ENCODE measurements around the gene REL. TPM values are rescaled to one million over a fixed set of nuclear protein-coding genes. Genes with fewer than 3 reads are reported as not detected.

REL gene
- total RNA-seq, 1 experiment from 2014 or later = 10.2 TPM

DNA sequence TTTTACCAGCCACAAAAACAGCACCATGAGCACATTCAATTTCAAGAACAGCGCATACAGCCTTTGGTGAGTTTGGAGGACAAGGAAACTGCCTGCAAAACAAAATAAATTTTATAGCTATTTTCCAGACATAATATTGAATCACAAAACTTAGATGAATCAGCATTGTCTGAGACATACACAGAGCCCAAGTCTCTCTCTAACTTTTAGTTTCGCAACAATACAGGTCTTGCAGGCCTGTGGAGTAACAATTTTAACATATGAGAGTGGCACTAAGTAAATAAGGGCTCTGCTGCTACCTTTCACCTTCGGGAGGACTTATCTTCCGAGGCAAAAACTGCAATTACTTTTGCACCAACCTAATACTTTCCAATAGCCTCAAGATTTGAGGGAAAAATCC, 80.1 kb downstream of the REL start:
- no peaks in the 10 kb centered on the region for H3K27me3 ChIP-seq (ENCODE audit: insufficient read depth, low read length)
- H3K9me2 ChIP-seq (ENCODE audit: insufficient read depth) = no peaks in the 10 kb centered on the region
- no peak overlapping the region for H3K27ac ChIP-seq (ENCODE audit: low read depth, low read length)
- ATAC-seq (no peak), DNase-seq (ENCODE audit: low read depth, low spot score) (no peak)
- POLR2A ChIA-PET = no interaction called here
- H4K20me1 ChIP-seq (ENCODE audit: insufficient read depth) = no peaks in the 10 kb centered on the region
- TF ChIP-seq EZH2phosphoT487 (IDR thresholded peaks at IDR 0.05; ENCODE audit: borderline replicate concordance) = no peak
- TF ChIP-seq CEBPB (IDR thresholded peaks at IDR 0.05; ENCODE audit: low read depth) = peak; percentile 22; the same call in 1 of the 2 replicates
- TF ChIP-seq TCF7L2 (IDR thresholded peaks at IDR 0.05; ENCODE audit: borderline replicate concordance, extremely low read depth, insufficient read depth, insufficient read length) = no peak
- RAD21 ChIA-PET (ENCODE audit: low non-redundant PET in 1 of 2, low total read pairs in 2 of 2, uncharacterized antibody in 2 of 2, unreplicated experiment in 2 of 2) = no interaction called here
- H2AFZ ChIP-seq (ENCODE audit: low read depth, low read length, poor library complexity, severe bottlenecking) = no peak overlapping the region
- CTCF ChIA-PET = no interaction called here
- intact Hi-C loops (cut with micrococcal nuclease) = no loop called here
- no TSS peak for BruUV-seq (replicated peaks)
- H3K9ac ChIP-seq (ENCODE audit: low read length) = no peak overlapping the region
- H3K9me3 ChIP-seq (ENCODE audit: control insufficient read depth in 1 of 2, insufficient read depth in 1 of 2, low read depth in 1 of 2, low read length in 2 of 2) = no peaks in the 10 kb centered on the region
- H3K4me2 ChIP-seq (ENCODE audit: low read length) = no peak overlapping the region
- H3K36me3 ChIP-seq (ENCODE audit: control insufficient read depth in 1 of 2, insufficient read depth in 2 of 2, low read length in 2 of 2) = no peaks in the 10 kb centered on the region
- no peaks in the 10 kb centered on the region for H3K79me2 ChIP-seq (ENCODE audit: insufficient read depth, low read length)
- no peak overlapping the region for H3K4me3 ChIP-seq (replicated peaks in 1 of 2; ENCODE audit: low read depth in 1 of 2, low read length in 2 of 2)
- peaks cover 0 to 3% of the 10 kb centered on the region in 2 experiments; a peak in 1 of 4 replicates for H3K4me1 ChIP-seq (ENCODE audit: control insufficient read depth in 1 of 2, insufficient read depth in 2 of 2, low read length in 2 of 2)

- intact Hi-C loops (cut with micrococcal nuclease) = no loop called here
- RAD21 ChIA-PET (ENCODE audit: low non-redundant PET in 1 of 2, low total read pairs in 2 of 2, uncharacterized antibody in 2 of 2, unreplicated experiment in 2 of 2) = no interaction called here
- Histone ChIP-seq H3K4me3 (replicated peaks in 1 of 2; ENCODE audit: low read depth in 1 of 2, low read length in 2 of 2) (no peak overlapping the region), H2AFZ (ENCODE audit: low read depth, low read length, poor library complexity, severe bottlenecking) (no peak overlapping the region), H3K27ac (ENCODE audit: low read depth, low read length) (no peak overlapping the region), H3K4me1 (ENCODE audit: control insufficient read depth in 1 of 2, insufficient read depth in 2 of 2, low read length in 2 of 2) (peaks cover 0 to 3% of the 10 kb centered on the region in 2 experiments; a peak in 1 of 4 replicates), H3K9me3 (ENCODE audit: control insufficient read depth in 1 of 2, insufficient read depth in 1 of 2, low read depth in 1 of 2, low read length in 2 of 2) (no peaks in the 10 kb centered on the region), H4K20me1 (ENCODE audit: insufficient read depth) (no peaks in the 10 kb centered on the region), H3K4me2 (ENCODE audit: low read length) (no peak overlapping the region), H3K27me3 (ENCODE audit: insufficient read depth, low read length) (no peaks in the 10 kb centered on the region), H3K9ac (ENCODE audit: low read length) (no peak overlapping the region), H3K36me3 (ENCODE audit: control insufficient read depth in 1 of 2, insufficient read depth in 2 of 2, low read length in 2 of 2) (no peaks in the 10 kb centered on the region), H3K9me2 (ENCODE audit: insufficient read depth) (no peaks in the 10 kb centered on the region), H3K79me2 (ENCODE audit: insufficient read depth, low read length) (no peaks in the 10 kb centered on the region)
- CTCF ChIA-PET = no interaction called here
- no peak for DNase-seq (ENCODE audit: low read depth, low spot score)
- BruUV-seq (replicated peaks) = no TSS peak
- POLR2A ChIA-PET = no interaction called here
- TF ChIP-seq, protein P1, sequence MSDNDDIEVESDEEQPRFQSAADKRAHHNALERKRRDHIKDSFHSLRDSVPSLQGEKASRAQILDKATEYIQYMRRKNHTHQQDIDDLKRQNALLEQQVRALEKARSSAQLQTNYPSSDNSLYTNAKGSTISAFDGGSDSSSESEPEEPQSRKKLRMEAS (IDR thresholded peaks at IDR 0.05) = no peak
- TF ChIP-seq EGR1 (IDR thresholded peaks at IDR 0.05; ENCODE audit: low read depth) = no peak
- TF ChIP-seq, protein P2, sequence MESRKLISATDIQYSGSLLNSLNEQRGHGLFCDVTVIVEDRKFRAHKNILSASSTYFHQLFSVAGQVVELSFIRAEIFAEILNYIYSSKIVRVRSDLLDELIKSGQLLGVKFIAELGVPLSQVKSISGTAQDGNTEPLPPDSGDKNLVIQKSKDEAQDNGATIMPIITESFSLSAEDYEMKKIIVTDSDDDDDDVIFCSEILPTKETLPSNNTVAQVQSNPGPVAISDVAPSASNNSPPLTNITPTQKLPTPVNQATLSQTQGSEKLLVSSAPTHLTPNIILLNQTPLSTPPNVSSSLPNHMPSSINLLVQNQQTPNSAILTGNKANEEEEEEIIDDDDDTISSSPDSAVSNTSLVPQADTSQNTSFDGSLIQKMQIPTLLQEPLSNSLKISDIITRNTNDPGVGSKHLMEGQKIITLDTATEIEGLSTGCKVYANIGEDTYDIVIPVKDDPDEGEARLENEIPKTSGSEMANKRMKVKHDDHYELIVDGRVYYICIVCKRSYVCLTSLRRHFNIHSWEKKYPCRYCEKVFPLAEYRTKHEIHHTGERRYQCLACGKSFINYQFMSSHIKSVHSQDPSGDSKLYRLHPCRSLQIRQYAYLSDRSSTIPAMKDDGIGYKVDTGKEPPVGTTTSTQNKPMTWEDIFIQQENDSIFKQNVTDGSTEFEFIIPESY (IDR thresholded peaks at IDR 0.05; ENCODE audit: extremely low read depth, insufficient replicate concordance, low read length) = no peak
- TF ChIP-seq CBX3 (IDR thresholded peaks at IDR 0.05; ENCODE audit: low read depth) = no peak
- no peak for TF ChIP-seq JUND (IDR thresholded peaks at IDR 0.05)
- no peak for TF ChIP-seq ELF1 (IDR thresholded peaks at IDR 0.05; ENCODE audit: borderline replicate concordance, low read depth)
- no peak for TF ChIP-seq CEBPB (IDR thresholded peaks at IDR 0.05; ENCODE audit: low read depth)
- no peak for TF ChIP-seq TCF7L2 (IDR thresholded peaks at IDR 0.05; ENCODE audit: borderline replicate concordance, extremely low read depth, insufficient read depth, insufficient read length)
- no peak for TF ChIP-seq EZH2 (IDR thresholded peaks at IDR 0.05)
- no peak for TF ChIP-seq FOSL1 (IDR thresholded peaks at IDR 0.05; ENCODE audit: low read depth)
- TF ChIP-seq POLR2AphosphoS5 (IDR thresholded peaks at IDR 0.05; ENCODE audit: low read depth, low read length) = no peak
- TF ChIP-seq SP1 (IDR thresholded peaks at IDR 0.05; ENCODE audit: low read depth) = no peak
- TF ChIP-seq SIN3A (IDR thresholded peaks at IDR 0.05; ENCODE audit: low read depth) = no peak
- TF ChIP-seq RAD21 (IDR thresholded peaks at IDR 0.05; ENCODE audit: low read depth) = no peak
- no peak for TF ChIP-seq ZFX (IDR thresholded peaks at IDR 0.05)
- TF ChIP-seq CTCF (IDR thresholded peaks at IDR 0.05 in 2 of 3, conservative IDR thresholded peaks at IDR 0.05 in 1 of 3; ENCODE audit: borderline replicate concordance in 1 of 3, insufficient read depth in 1 of 3, low read depth in 2 of 3, low read length in 2 of 3) = no peak
- ATAC-seq = no peak
These were observed 81.2 kb downstream of the REL start for GRCh38 chr2:60962528-60962927.
